HEK293 (cell line): ENCODE measurements around the gene COBL.

Source experiments
- CTCF ChIA-PET: fragments of 350-600 bp; formaldehyde crosslinking; extraction: SDS; loops from one replicate; lab custom pipeline; 2021; ENCODE audit warnings: antibody characterized with exemption; lab: Yijun Ruan, JAX
- POLR2A ChIA-PET: fragments of 300-600 bp; formaldehyde crosslinking; extraction: SDS; loops from one replicate; lab custom pipeline; 2020; ENCODE audit warnings: antibody characterized with exemption, inconsistent platforms; lab: Yijun Ruan, JAX
- H3K27ac ChIP-seq: fragments of 200-500 bp; sonication (Bioruptor generic); 2 replicates; pipeline ENCODE4 v1.5.1; 2014; ENCODE audit warnings: low read depth, low read length, control low read depth, inconsistent platforms; ENCODE audit errors: extremely low read depth
- H3K36me3 ChIP-seq, 2 experiments: fragments of 200-500 bp in 1 of 2; sonication (Bioruptor generic) in 1 of 2; 1 replicate in 1 of 2; 2 replicates in 1 of 2; pipeline ENCODE4 v1.5.1; 2014 to 2017; ENCODE audit warnings: inconsistent platforms in 2 of 2, low read length in 2 of 2; ENCODE audit not compliant: control insufficient read depth in 2 of 2, insufficient read depth in 1 of 2
- H3K4me1 ChIP-seq: fragments of 200-500 bp; sonication (Bioruptor generic); 2 replicates; pipeline ENCODE4 v1.5.1; 2014; ENCODE audit warnings: mild to moderate bottlenecking, low read length, inconsistent platforms; ENCODE audit not compliant: control insufficient read depth, insufficient read depth
- H3K4me3 ChIP-seq: 2 replicates; pipeline ENCODE4 v1.5.1; 2011; ENCODE audit warnings: low read depth, mild to moderate bottlenecking, control low read depth, low read length, moderate library complexity
- H3K9me3 ChIP-seq: fragments of 200-500 bp; sonication (Bioruptor generic); 2 replicates; pipeline ENCODE4 v1.5.1; 2014; ENCODE audit warnings: low read depth, low read length, inconsistent platforms; ENCODE audit not compliant: control insufficient read depth, insufficient read depth
- AEBP2 ChIP-seq: fragments of 450-650 bp; formaldehyde crosslinking; IDR thresholded peaks from 2 replicates; pipeline ENCODE4 v1.5.1; 2016; ENCODE audit warnings: missing biosample characterization, missing genetic modification characterization, borderline replicate concordance
- HOXA7 ChIP-seq: sonication (generic); formaldehyde crosslinking; IDR thresholded peaks from 2 replicates; pipeline ENCODE4 v1.8.1; 2022; ENCODE audit warnings: missing genetic modification reagents, borderline replicate concordance
- HOXD13 ChIP-seq: sonication (generic); formaldehyde crosslinking; IDR thresholded peaks from 2 replicates; pipeline ENCODE4 v1.8.0; 2022; ENCODE audit warnings: missing genetic modification reagents, borderline replicate concordance
- KLF9 ChIP-seq: fragments of 450-650 bp; formaldehyde crosslinking; IDR thresholded peaks from 2 replicates; pipeline ENCODE4 v1.5.1; 2016; ENCODE audit warnings: missing biosample characterization, missing genetic modification characterization, low read depth
- OSR2 ChIP-seq: fragments of 450-650 bp; formaldehyde crosslinking; IDR thresholded peaks from 2 replicates; pipeline ENCODE4 v1.5.1; 2016; ENCODE audit warnings: missing biosample characterization, missing genetic modification characterization
- PRDM6 ChIP-seq: fragments of 450-650 bp; formaldehyde crosslinking; IDR thresholded peaks from 2 replicates; pipeline ENCODE4 v1.5.1; 2017; ENCODE audit warnings: missing biosample characterization, missing genetic modification characterization
- RBAK ChIP-seq: fragments of 450-650 bp; formaldehyde crosslinking; IDR thresholded peaks from 2 replicates; pipeline ENCODE4 v1.5.1; 2016; ENCODE audit warnings: missing biosample characterization, missing genetic modification characterization
- TCF7L2 ChIP-seq: IDR thresholded peaks from 2 replicates; pipeline ENCODE4 v1.6.1; 2011; ENCODE audit warnings: low read depth, mild to moderate bottlenecking, inconsistent platforms, low read length, moderate library complexity, borderline replicate concordance
- WT1 ChIP-seq: fragments of 450-650 bp; formaldehyde crosslinking; IDR thresholded peaks from 2 replicates; pipeline ENCODE4 v1.5.1; 2016; ENCODE audit warnings: missing biosample characterization, missing genetic modification characterization
- ZEB2 ChIP-seq: fragments of 450-650 bp; formaldehyde crosslinking; IDR thresholded peaks from 2 replicates; pipeline ENCODE4 v1.5.1; 2016; ENCODE audit warnings: missing biosample characterization, missing genetic modification characterization
- ZNF112 ChIP-seq: fragments of 450-650 bp; formaldehyde crosslinking; IDR thresholded peaks from 2 replicates; pipeline ENCODE4 v1.5.0; 2017; ENCODE audit warnings: missing biosample characterization, missing genetic modification characterization
- ZNF132 ChIP-seq: fragments of 450-650 bp; formaldehyde crosslinking; IDR thresholded peaks from 2 replicates; pipeline ENCODE4 v1.5.1; 2017; ENCODE audit warnings: missing biosample characterization, missing genetic modification characterization, borderline replicate concordance
- ZNF133 ChIP-seq: fragments of 450-650 bp; formaldehyde crosslinking; IDR thresholded peaks from 2 replicates; pipeline ENCODE4 v1.5.1; 2016; ENCODE audit warnings: missing biosample characterization, missing genetic modification characterization
- ZNF138 ChIP-seq: fragments of 450-650 bp; formaldehyde crosslinking; IDR thresholded peaks from 2 replicates; pipeline ENCODE4 v1.5.1; 2016; ENCODE audit warnings: missing biosample characterization, missing genetic modification characterization, borderline replicate concordance
- ZNF146 ChIP-seq: fragments of 450-650 bp; formaldehyde crosslinking; IDR thresholded peaks from 2 replicates; pipeline ENCODE4 v1.5.1; 2016; ENCODE audit warnings: missing biosample characterization, missing genetic modification characterization
- ZNF155 ChIP-seq: fragments of 450-650 bp; formaldehyde crosslinking; IDR thresholded peaks from 2 replicates; pipeline ENCODE4 v1.5.1; 2016; ENCODE audit warnings: missing biosample characterization, missing genetic modification characterization
- ZNF184 ChIP-seq: fragments of 450-650 bp; IDR thresholded peaks from 2 replicates; pipeline ENCODE4 v1.5.1; 2018; ENCODE audit warnings: missing biosample characterization, mild to moderate bottlenecking, missing genetic modification characterization
- ZNF202 ChIP-seq: fragments of 450-650 bp; formaldehyde crosslinking; IDR thresholded peaks from 2 replicates; pipeline ENCODE4 v1.5.1; 2016; ENCODE audit warnings: missing biosample characterization, missing genetic modification characterization, borderline replicate concordance
- ZNF24 ChIP-seq: fragments of 450-650 bp; formaldehyde crosslinking; IDR thresholded peaks from 2 replicates; pipeline ENCODE4 v1.5.1; 2016; ENCODE audit warnings: missing biosample characterization, missing genetic modification characterization
- ZNF510 ChIP-seq: fragments of 450-650 bp; formaldehyde crosslinking; IDR thresholded peaks from 2 replicates; pipeline ENCODE4 v1.5.1; 2018; ENCODE audit warnings: mild to moderate bottlenecking, missing genetic modification characterization, missing biosample characterization; ENCODE audit not compliant: insufficient replicate concordance
- ZNF658 ChIP-seq: fragments of 450-650 bp; formaldehyde crosslinking; IDR thresholded peaks from 2 replicates; pipeline ENCODE4; 2016; ENCODE audit warnings: missing biosample characterization, missing genetic modification characterization
- ZNF670 ChIP-seq: fragments of 450-650 bp; formaldehyde crosslinking; IDR thresholded peaks from 2 replicates; pipeline ENCODE4 v1.5.1; 2016; ENCODE audit warnings: missing biosample characterization, missing genetic modification characterization, low read depth
- ZNF701 ChIP-seq: fragments of 450-650 bp; formaldehyde crosslinking; IDR thresholded peaks from 2 replicates; pipeline ENCODE4 v1.5.1; 2016; ENCODE audit warnings: missing biosample characterization, missing genetic modification characterization
- ZNF776 ChIP-seq: fragments of 450-650 bp; formaldehyde crosslinking; IDR thresholded peaks from 2 replicates; pipeline ENCODE4 v1.5.0; 2017; ENCODE audit warnings: missing biosample characterization, missing genetic modification characterization, borderline replicate concordance
- ZNF777 ChIP-seq: fragments of 450-650 bp; formaldehyde crosslinking; IDR thresholded peaks from 2 replicates; pipeline ENCODE4 v1.5.1; 2017; ENCODE audit warnings: missing biosample characterization, missing genetic modification characterization, borderline replicate concordance
- ZNF785 ChIP-seq: fragments of 450-650 bp; formaldehyde crosslinking; IDR thresholded peaks from 2 replicates; pipeline ENCODE4 v1.5.1; 2016; ENCODE audit warnings: missing biosample characterization, missing genetic modification characterization
- ZNF843 ChIP-seq: fragments of 450-650 bp; formaldehyde crosslinking; IDR thresholded peaks from 2 replicates; pipeline ENCODE4 v1.5.1; 2016; ENCODE audit warnings: missing biosample characterization, missing genetic modification characterization

Gene COBL

DNA sequence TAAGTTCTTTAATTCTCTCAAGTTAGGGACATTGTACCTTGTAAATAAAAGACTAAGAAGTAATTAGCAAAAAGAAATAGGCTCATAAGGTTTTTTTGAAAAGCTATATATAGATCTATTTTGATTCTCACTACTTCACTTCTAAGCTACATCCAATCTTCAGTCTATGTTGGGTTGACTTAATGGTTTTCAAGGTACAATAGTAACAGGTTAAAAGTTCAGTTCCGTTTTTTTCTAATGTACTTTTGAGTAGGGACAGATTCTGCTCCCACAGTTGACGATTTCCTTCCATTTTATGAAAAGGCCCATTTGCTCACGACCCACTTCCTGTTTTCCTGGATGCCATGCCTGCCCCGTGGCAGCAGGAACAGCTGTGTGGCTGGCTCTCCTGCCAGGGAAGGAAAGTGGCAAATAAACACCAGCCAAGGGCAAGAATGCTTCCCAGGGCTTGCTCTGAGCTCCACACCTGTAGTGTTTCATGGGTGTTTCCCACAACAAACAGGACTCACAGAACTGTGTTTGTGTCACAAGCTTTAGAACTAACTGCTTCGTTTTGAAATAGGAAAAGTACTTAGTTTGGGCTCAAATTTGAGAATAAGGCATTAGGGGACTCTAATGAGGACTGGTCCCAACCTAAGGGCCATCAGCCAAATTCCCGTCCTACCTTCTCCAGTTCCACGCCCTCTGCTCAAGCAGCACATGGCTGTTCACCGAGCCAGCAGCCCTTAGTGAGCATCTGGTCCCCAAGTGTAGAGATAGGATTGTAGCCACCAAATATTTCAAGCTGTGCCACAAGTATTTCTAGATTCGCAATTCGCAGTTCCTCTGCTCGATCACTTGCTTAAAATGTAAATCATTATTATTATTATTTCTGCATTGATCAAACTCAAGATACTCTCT is 240.7 kb downstream of the COBL start (continued):
- TF ChIP-seq ZNF843 (no peak), TCF7L2 (no peak), ZNF701 (tag by site-specific recombination) (no peak), ZEB2 (tag by site-specific recombination) (no peak), ZNF155 (no peak), ZNF202 (tag by site-specific recombination) (no peak), ZNF133 (tag by site-specific recombination) (no peak), ZNF132 (tag by site-specific recombination) (no peak)

DNA sequence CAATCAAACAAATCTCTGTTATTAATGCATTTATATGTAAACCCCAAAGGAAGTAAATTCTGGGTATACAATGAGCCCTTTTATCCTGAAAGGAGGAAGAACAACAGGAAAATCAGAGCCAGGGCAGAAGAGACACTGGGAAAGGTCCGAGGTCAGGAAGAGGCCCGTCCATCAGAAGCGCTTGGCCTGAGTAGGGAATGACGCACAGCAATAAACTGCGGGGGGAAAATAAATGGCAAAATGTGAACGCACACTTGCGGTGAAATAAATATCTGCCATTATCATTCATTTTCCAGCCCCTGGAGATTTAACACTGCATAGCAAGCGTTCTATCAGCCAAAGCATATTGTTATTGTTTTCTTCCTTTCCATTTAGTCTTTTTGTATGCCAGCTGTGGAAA is 243.4 kb downstream of the COBL start:
- no peak overlapping the region for H3K27ac ChIP-seq
- H3K36me3 ChIP-seq: no peaks in the 10 kb centered on the region
- H3K9me3 ChIP-seq: no peaks in the 10 kb centered on the region
- ChIA-PET POLR2A (no interaction called here), CTCF (interaction anchor here (0.6 kb wide), 1 partner anchor 980 kb away, joined by 3 read pairs; no protein-coding TSS in a partner anchor)
- H3K4me1 ChIP-seq: no peaks in the 10 kb centered on the region
- no peak for TF ChIP-seq ZNF146 (tag by site-specific recombination)
- no peak for TF ChIP-seq AEBP2
- no peak for TF ChIP-seq HOXD13 (CRISPR knock-in tag)
- no peak for TF ChIP-seq HOXA7 (CRISPR knock-in tag)
- no peak for TF ChIP-seq ZNF658 (tag by site-specific recombination)
- no peak for TF ChIP-seq ZNF843
- no peak overlapping the region for H3K4me3 ChIP-seq

DNA sequence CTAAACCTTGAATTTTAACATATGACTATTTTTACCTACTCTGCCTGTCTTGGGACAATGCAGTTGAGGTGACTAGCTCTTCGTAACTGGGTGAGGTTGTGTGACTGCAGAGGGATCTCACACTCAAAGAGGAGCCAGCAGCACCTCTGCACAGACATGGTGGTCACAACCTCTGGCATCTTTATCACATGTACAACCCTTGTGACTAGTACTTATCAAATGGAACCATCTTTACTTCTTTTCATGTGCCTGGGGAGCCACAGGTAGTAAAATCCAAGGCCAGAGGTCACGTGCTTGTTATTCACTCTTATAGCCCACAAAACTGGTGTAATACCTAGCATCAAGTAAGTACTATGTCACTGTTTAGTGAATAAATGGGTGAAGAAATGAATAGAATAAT is 244.3 kb downstream of the COBL start:
- H3K36me3 ChIP-seq: no peaks in the 10 kb centered on the region
- POLR2A ChIA-PET: no interaction called here
- CTCF ChIA-PET: interaction anchor here (0.6 to 1.4 kb wide), 5 partner anchors 22 to 252 kb away, joined by 3 to 8 read pairs (median 4); no protein-coding TSS in a partner anchor
- no peak for TF ChIP-seq KLF9 (tag by site-specific recombination)
- no peak for TF ChIP-seq ZNF785 (tag by site-specific recombination)
- no peak for TF ChIP-seq ZNF510
- no peak for TF ChIP-seq WT1 (tag by site-specific recombination)
- no peak for TF ChIP-seq PRDM6 (tag by site-specific recombination)
- no peak for TF ChIP-seq OSR2
- no peak for TF ChIP-seq AEBP2
- TF ChIP-seq TCF7L2: no peak
- no peak for TF ChIP-seq ZNF24 (tag by site-specific recombination)
- no peak for TF ChIP-seq ZNF138 (tag by site-specific recombination)
- no peak for TF ChIP-seq ZNF670
- TF ChIP-seq ZNF777 (tag by site-specific recombination): no peak
- no peak for TF ChIP-seq RBAK
- TF ChIP-seq ZNF112 (tag by site-specific recombination): no peak
- no peak for TF ChIP-seq ZNF184 (tag by site-specific recombination)
- no peak for TF ChIP-seq ZNF776 (tag by site-specific recombination)

More for the DNA sequence above, 244.3 kb downstream of the COBL start:
- Histone ChIP-seq H3K9me3 (no peaks in the 10 kb centered on the region), H3K27ac (no peak overlapping the region), H3K4me1 (no peaks in the 10 kb centered on the region), H3K4me3 (no peak overlapping the region)
